Measurements from ENCODE around the gene LILRA1.
A peak's percentile ranks its signal among the peaks of the same experiment; 100 is the strongest.
"Not testable (repeated sequence)": the region's sequence is repeated elsewhere in the genome, so short reads cannot be mapped to it uniquely, and the experiment has no call there.

The LILRA1 gene

DNA sequence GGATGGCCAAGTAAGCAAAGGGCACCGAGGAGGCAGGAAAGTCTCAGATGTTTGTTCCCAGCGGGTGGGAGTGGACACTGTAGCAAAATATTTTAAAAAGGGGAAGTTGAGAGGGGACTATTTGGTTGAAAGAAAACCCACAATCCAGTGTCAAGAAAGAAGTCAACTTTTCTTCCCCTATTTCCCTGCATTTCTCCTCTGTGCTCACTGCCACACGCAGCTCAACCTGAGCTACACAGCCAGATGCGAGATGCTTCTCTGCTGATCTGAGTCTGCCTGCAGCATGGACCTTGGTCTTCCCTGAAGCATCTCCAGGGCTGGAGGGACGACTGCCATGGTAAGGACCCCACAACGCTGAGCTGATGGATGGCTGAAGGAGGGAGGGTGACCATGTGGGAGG lies at the start of gene LILRA1:
LILRA1 (plus strand) TSS at position 188 of the 400 bp plus-strand sequence. CDS start 613 bp downstream, outside the sequence.
- Histone ChIP-seq H3K4me1 (peaks cover 56 to 67% (median 60%) of the 10 kb centered on the region in 10 experiments), H3K9me3 (replicated peaks in 1 of 11) (peaks cover 0 to 18% (median 8%) of the 10 kb centered on the region in 11 experiments; a peak in 17 of 22 replicates)

GRCh38 chr19:54548806-54549205 lies 44.6 kb upstream of the LILRA1 start:
- Histone ChIP-seq H3K27ac (no peak overlapping the region), H3K9ac (no peak overlapping the region), H3K9me3 (replicated peaks in 1 of 11) (peaks cover 0 to 11% (median 9%) of the 10 kb centered on the region in 11 experiments; a peak in 20 of 22 replicates), H3K4me1 (peaks cover 16 to 35% (median 21%) of the 10 kb centered on the region in 10 experiments), H3K36me3 (peaks cover 0 to 9% (median 5%) of the 10 kb centered on the region in 11 experiments; a peak in 14 of 22 replicates), H3K4me3 (no peak overlapping the region), H3K4me2 (no peak overlapping the region), H4K20me1 (no peaks in the 10 kb centered on the region), H3K27me3 (no peaks in the 10 kb centered on the region)
- TF ChIP-seq Cebpa-rat (IDR thresholded peaks at IDR 0.05): no peak

More for the DNA sequence above, at the start of gene LILRA1:
- H3K9ac ChIP-seq: peak within 1 kb of the TSS; percentile 0 to 74 (median 62); a peak in 15 of 22 replicates
- H3K27me3 ChIP-seq: peaks cover 0 to 22% (median 4%) of the 10 kb centered on the region in 11 experiments; a peak in 6 of 22 replicates
- H3K4me2 ChIP-seq: peak within 1 kb of the TSS; percentile 77 to 97 (median 95)
- peaks cover 8 to 31% (median 13%) of the 10 kb centered on the region in 11 experiments; a peak in 18 of 22 replicates for H3K36me3 ChIP-seq
- H3K4me3 ChIP-seq: peak within 1 kb of the TSS in 8 of 10 experiments; percentile 4 to 66 (median 52); a peak in 15 of 20 replicates
- peak within 1 kb of the TSS in 10 of 11 experiments; percentile 6 to 73 (median 66); a peak in 18 of 22 replicates for H3K27ac ChIP-seq
- H4K20me1 ChIP-seq: not testable (repeated sequence)

GRCh38 chr19:54549224-54549623 lies 44.2 kb upstream of the LILRA1 start:
- H3K4me2 ChIP-seq: no peak overlapping the region; a peak in 1 of 22 replicates
- H3K4me3 ChIP-seq: no peak overlapping the region
- no peak overlapping the region for H3K9ac ChIP-seq
- peak overlapping the region in 1 of 11 experiments; percentile 16; a peak in 2 of 22 replicates for H3K27ac ChIP-seq
- no peaks in the 10 kb centered on the region for H4K20me1 ChIP-seq
- no peak for TF ChIP-seq Cebpa-rat (IDR thresholded peaks at IDR 0.05)
- H3K36me3 ChIP-seq: peaks cover 0 to 5% (median under 1%) of the 10 kb centered on the region in 11 experiments; a peak in 8 of 22 replicates
- H3K9me3 ChIP-seq (replicated peaks in 1 of 11): peaks cover 0 to 7% (median 5%) of the 10 kb centered on the region in 11 experiments; a peak in 17 of 22 replicates
- peaks cover 16 to 35% (median 21%) of the 10 kb centered on the region in 10 experiments for H3K4me1 ChIP-seq
- no peaks in the 10 kb centered on the region for H3K27me3 ChIP-seq

DNA sequence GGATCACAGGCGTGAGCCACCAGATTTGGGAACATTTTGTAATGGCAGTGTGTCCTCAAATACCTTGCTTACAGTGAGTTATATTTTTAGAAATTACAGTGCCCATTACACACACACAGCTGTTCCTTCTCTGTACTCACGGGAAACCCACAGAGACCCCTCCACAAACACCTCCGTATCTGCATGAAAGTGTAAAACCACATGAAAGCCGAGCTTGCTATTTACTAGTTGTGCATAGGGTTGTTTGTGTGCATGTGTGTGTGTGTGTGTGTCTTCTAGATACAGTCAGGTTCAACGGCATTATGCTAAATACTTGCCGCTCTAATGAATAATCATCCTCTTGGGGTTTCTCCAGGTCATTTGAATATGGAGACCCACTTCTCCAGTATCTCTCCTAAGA lies 42.1 kb upstream of the LILRA1 start:
- no peak for TF ChIP-seq Cebpa-rat (IDR thresholded peaks at IDR 0.05)
- Histone ChIP-seq H3K4me3 (no peak overlapping the region; a peak in 1 of 20 replicates), H3K4me2 (peak overlapping the region; percentile 72 to 93 (median 85)), H3K9me3 (replicated peaks in 1 of 11) (no peaks in the 10 kb centered on the region), H3K36me3 (no peaks in the 10 kb centered on the region), H4K20me1 (no peaks in the 10 kb centered on the region), H3K27me3 (no peaks in the 10 kb centered on the region), H3K4me1 (peaks cover 17 to 40% (median 24%) of the 10 kb centered on the region in 10 experiments), H3K9ac (no peak overlapping the region), H3K27ac (peak overlapping the region in 2 of 11 experiments; percentile 50 to 64; a peak in 4 of 22 replicates)

GRCh38 chr19:54551950-54552912 lies 41.2 kb upstream of the LILRA1 start:
- Histone ChIP-seq H3K4me1 (peaks cover 17 to 32% (median 24%) of the 10 kb centered on the region in 10 experiments), H3K4me3 (peak overlapping the region in 6 of 10 experiments; percentile 7 to 51 (median 20); a peak in 7 of 20 replicates), H3K9me3 (replicated peaks in 1 of 11) (no peaks in the 10 kb centered on the region), H4K20me1 (no peaks in the 10 kb centered on the region), H3K27ac (peak overlapping the region in 5 of 11 experiments; percentile 11 to 64 (median 50); a peak in 8 of 22 replicates), H3K27me3 (no peaks in the 10 kb centered on the region), H3K36me3 (no peaks in the 10 kb centered on the region), H3K4me2 (peak overlapping the region; percentile 72 to 93 (median 85)), H3K9ac (peak overlapping the region in 5 of 11 experiments; percentile 12 to 56 (median 25); a peak in 7 of 22 replicates)
- TF ChIP-seq Cebpa-rat (IDR thresholded peaks at IDR 0.05): no peak

GRCh38 chr19:54552913-54553310 lies 40.5 kb upstream of the LILRA1 start:
- Histone ChIP-seq H3K4me2 (peak overlapping the region in 4 of 11 experiments; percentile 83 to 92 (median 90); a peak in 3 of 22 replicates), H3K27me3 (no peaks in the 10 kb centered on the region), H3K9me3 (replicated peaks in 1 of 11) (no peaks in the 10 kb centered on the region), H3K4me1 (peaks cover 17 to 32% (median 24%) of the 10 kb centered on the region in 10 experiments), H4K20me1 (no peaks in the 10 kb centered on the region), H3K9ac (no peak overlapping the region), H3K36me3 (no peaks in the 10 kb centered on the region), H3K27ac (no peak overlapping the region), H3K4me3 (no peak overlapping the region)
- no peak for TF ChIP-seq Cebpa-rat (IDR thresholded peaks at IDR 0.05)

- H3K9ac ChIP-seq: no peak overlapping the region
- no peaks in the 10 kb centered on the region for H4K20me1 ChIP-seq
- H3K4me1 ChIP-seq: peaks cover 17 to 32% (median 24%) of the 10 kb centered on the region in 10 experiments
- TF ChIP-seq Cebpa-rat (IDR thresholded peaks at IDR 0.05): no peak
- no peak overlapping the region for H3K4me2 ChIP-seq
- H3K4me3 ChIP-seq: no peak overlapping the region
- H3K36me3 ChIP-seq: no peaks in the 10 kb centered on the region
- H3K27me3 ChIP-seq: no peaks in the 10 kb centered on the region
- H3K9me3 ChIP-seq (replicated peaks in 1 of 11): no peaks in the 10 kb centered on the region
- H3K27ac ChIP-seq: no peak overlapping the region
Measured at GRCh38 chr19:54554006-54554405, 39.4 kb upstream of the LILRA1 start.

GRCh38 chr19:54554896-54555295 lies 38.5 kb upstream of the LILRA1 start:
- no peaks in the 10 kb centered on the region for H3K27me3 ChIP-seq
- no peak overlapping the region for H3K4me3 ChIP-seq

DNA sequence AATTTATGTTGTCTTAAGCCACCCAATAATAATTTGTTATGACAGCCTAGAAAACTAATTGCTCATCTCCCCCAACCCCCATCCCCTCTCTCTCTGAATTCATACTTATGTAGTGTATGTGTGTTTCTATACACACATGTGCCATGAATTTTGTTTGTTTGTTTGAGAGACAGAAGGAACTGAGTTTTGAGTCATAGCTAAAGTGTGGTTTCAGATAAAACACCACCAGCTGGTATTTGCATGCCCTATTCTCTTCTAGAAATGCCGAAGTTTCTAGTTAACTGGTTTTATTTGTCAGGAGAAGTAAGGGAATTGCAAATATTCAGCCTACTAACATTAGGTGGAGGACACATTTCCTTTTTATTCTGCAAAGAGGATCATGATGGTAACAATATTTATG lies 37.2 kb upstream of the LILRA1 start:
- H3K4me3 ChIP-seq: no peak overlapping the region
- H4K20me1 ChIP-seq: no peaks in the 10 kb centered on the region
- no peaks in the 10 kb centered on the region for H3K27me3 ChIP-seq
- no peaks in the 10 kb centered on the region for H3K36me3 ChIP-seq
- no peak overlapping the region for H3K9ac ChIP-seq
- no peaks in the 10 kb centered on the region for H3K9me3 ChIP-seq (replicated peaks in 1 of 11)
- no peak overlapping the region for H3K4me2 ChIP-seq
- TF ChIP-seq Cebpa-rat (IDR thresholded peaks at IDR 0.05): no peak
- no peak overlapping the region for H3K27ac ChIP-seq
- H3K4me1 ChIP-seq: peaks cover 17 to 28% (median 20%) of the 10 kb centered on the region in 10 experiments

More at GRCh38 chr19:54554896-54555295, 38.5 kb upstream of the LILRA1 start:
- no peaks in the 10 kb centered on the region for H3K36me3 ChIP-seq
- no peaks in the 10 kb centered on the region for H3K9me3 ChIP-seq (replicated peaks in 1 of 11)
- H3K4me2 ChIP-seq: peak overlapping the region in 6 of 11 experiments; percentile 11 to 38 (median 29); a peak in 9 of 22 replicates
- no peak overlapping the region for H3K27ac ChIP-seq
- H3K9ac ChIP-seq: no peak overlapping the region
- H4K20me1 ChIP-seq: no peaks in the 10 kb centered on the region
- no peak for TF ChIP-seq Cebpa-rat (IDR thresholded peaks at IDR 0.05)
- peaks cover 17 to 32% (median 24%) of the 10 kb centered on the region in 10 experiments for H3K4me1 ChIP-seq

Measured in BLaER1 treated with 17β-estradiol and CSF1 and Interleukin-3, amounts not matched to agents 10 nM and 100 nM (cell line).